Fibroblast of skin of right biceps (primary cell): Measurements from ENCODE around the gene ABHD2.
A peak's percentile ranks its signal among the peaks of the same experiment; 100 is the strongest.
"Not testable (repeated sequence)": the region's sequence is repeated elsewhere in the genome, so short reads cannot be mapped to it uniquely, and the experiment has no call there.

ENCODE experiments used
- DNase-seq: peaks from one replicate; pipeline ENCODE4 v3.0.0-alpha.2; 2013

Gene ABHD2

DNA sequence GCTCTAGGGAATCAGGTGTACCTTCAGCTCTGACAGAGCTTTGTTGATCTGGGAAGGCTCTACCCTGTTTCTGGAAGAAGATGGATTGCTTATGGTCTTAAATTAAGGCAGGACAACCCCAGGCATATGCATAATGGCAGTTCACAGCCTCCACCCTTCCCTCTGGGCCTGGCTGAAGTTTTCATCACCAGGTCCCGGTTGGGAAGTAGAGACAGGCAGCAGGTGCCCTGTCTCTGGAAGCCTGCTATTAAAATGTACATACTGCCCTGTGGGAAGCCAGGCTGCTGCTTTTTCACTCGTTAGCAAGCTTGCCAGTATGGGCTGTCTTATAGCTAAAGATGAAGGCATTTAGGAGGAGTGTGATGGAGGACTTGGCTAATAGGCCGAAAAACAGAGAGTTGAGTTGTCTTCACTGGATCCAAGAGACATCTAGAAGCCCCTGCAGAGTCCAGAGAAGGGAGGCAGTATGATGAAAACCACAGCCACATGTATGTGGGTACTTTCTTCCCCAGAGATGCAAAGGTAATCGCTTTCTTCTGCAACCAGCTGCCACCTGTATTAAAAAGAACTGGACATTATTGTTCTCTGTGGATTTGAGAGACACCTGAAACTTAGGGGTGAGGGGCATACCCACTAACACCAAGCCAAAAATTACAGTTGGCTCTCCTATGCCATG lies 34.4 kb downstream of the ABHD2 start:
- DNase-seq: no peak

DNA sequence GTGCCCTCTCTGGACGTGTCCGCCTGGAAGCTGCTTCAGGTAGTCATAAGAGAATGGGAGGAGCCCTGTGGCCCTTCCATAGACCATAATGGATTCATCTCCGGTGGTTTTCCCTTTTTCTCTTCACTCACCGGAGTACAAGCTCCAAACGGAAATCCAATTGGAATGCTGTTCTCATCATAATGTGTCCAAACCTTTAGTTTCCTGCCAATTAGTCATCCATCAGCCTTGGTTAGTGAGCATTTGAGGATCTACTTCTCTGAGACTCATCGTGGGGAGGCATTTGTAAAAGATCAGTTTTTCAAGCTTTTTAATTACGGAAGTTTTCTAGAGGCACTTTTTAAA lies 34.9 kb downstream of the ABHD2 start:
- DNase-seq: peak; percentile 82

DNA sequence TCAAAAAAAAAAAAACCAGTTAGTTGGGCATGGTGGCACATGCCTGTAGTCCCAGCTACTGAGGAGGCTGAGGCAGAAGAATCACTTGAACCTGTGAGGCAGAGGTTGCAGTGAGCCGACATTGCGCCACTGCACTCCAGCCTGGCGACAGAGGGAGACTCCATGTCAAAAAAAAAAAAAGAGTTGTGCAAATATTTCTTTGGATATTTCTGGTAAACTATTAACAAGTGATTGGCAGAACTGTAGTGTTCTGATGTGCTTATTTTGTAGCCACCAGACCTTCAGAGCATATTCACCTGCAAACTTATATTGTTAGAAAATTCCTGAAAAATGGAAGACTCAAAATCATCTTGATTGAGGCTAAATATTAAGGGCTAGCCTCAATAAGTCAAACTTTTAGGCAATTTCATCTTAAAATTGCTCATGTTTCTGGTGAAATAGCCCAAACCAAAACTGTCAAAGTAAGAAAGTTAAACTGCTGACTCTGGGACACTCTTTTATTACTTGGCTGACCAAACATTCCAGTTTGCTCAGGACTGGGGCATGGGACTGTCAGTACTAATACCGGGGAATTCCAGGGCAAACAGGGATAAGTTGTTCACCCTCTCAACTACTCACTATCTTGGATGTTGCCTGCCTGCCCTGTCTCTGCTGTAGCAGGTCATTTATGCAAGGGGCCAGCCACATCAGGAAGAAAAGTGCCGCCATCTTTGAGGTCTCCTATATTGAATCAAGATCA lies 37.0 kb downstream of the ABHD2 start:
- no peak for DNase-seq

DNA sequence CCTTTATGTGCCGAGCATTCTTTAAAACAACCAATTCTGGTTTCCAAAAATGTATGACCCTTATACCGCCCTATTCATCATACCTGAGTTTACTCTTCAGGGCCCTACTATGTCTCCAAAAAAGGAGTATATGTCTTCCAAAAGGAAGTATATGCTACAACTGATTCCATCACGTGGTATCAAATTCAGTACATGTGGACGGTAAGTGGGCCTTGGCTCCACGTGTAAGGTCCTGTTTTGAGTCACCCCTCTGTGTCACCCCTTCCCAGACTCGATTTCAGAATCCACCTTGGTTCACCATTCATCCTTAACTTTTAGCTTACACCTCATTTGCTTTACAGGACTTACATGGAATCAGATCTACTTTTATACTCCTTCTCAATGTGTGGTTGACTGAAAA lies 37.8 kb downstream of the ABHD2 start:
- DNase-seq: no peak

DNA sequence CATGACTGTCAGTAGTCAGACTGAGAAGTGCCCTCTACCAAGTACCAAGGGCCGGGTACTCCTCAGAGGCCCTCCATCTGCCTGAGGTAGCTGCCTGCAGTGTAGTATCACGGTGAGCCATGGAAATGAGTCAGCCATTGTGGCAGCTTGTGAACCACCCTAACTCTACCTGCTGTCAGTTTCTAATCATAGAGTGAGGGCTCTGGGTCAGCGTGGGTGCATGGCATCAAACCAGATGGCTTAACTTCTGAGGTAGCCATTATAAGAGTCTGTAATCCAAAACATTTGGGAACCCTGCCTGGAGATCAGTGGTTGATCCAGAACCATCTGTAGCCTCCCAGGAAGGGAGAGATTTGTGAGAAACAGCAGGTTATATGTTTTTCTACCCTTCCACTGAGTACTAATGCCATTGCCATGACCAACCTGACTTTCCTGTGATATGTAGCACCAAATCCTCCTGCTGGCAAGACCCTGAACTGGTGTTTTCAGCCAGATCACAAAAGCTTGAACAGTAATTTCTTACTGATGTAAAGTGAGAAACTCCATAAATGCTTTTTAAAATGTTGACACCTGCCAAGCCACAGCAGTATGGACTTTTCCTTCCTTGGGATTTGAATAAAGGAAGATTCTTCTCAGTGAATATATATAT lies 38.9 kb downstream of the ABHD2 start:
- no peak for DNase-seq

DNA sequence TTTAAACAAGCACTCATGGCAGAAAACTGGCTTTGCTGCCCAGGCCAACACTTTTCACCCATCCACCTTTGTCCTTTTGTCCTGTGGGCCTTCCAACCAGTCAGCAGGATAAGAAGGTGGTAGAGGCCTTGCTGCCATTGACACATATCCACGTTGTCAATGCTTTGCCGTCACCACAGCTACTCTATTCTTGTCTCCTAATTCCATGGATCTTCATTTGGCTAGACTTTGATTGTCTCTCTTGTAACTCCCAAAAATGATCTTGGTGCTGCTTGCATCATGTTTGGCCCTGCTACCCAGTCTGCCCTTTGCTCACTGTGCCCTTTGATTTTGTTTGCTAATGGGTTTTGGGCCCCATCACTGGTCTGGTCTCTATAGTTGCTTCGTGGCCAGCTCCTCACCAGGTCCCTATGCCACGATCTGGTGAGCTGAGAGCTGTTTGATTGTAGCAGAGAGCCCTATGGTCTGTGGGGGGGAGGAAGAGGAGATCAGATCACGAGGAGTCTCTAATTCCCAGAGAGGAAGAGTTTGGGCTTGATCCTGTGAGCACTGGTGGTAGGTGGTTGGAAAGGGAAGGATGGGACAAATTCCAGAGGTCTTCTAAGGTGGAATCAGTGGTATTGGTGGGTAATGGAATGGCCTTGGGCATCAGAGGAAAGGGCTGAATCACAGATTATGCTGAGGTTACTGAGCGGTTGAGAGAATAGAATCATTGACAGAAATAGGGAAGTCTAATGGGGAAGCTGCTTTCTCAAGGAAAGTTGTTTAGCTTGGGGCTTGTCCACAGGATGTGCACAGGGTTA lies 40.3 kb downstream of the ABHD2 start:
- no peak for DNase-seq

DNA sequence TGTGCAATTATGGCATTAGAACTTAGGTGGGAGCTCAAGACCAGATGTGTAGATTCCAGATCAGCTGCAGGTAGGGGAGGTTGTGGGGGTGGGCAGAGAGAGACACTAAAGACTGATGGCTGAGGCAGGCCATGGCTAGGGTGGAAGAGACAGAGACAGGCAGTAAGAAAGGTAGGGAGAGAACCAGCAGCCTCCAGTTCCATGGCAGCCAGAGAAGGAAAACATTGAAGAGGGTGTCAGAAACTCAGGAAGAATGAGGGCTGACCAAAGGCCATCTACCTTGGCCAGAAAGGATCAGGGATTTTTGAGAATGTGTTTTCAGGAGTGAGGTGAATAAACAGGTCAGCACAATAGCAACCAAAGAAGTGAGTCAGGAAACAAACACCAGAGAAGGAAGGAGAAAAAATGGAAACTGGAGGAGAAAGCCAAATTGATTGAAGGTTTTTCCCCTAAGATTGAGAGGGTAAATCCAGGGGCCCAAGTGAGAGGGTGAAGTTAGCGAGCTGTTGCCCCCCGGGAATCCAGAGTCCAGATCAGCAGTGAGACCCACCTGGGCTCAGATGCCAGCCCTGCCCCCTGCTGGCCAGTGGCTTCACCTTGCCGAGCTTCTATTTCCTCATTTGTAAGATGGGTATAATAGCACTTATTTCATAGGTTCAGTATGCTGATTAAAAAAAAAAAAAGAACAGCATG lies 41.0 kb downstream of the ABHD2 start:
- peak; percentile 33 for DNase-seq

DNA sequence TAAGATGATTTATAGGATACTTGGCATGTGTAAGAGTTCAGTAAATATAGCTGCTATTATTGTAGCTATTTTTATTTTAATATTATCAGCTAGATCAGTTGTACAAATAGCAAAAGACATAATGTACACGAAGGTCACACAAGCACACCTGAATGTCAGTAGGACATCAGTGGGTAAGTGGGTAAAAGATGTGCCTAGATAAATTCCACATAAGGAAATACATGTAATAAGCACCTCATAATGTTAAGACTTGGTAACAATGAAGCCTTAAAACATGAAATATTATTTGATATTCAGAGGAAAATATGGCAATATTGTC lies 41.5 kb downstream of the ABHD2 start:
- DNase-seq: no peak

DNA sequence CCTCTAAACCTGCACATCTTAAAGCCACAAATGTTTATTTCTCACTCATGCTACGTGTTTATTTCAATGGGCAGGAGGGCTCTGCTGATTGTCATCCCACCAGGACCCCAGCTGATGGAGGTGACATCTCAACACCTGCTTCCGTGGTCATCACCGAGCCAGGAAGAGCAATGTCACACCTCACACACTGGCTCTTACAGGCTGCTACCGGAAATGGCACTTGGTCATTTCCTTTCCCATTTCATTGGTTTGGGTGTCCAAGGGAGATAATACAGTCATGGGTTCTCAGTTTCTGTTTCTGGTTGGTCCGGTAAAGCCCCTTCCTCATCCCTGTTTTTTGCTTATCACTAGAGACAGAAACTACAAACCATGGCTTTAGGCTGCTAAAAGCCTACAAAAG lies 41.9 kb downstream of the ABHD2 start:
- DNase-seq: no peak

DNA sequence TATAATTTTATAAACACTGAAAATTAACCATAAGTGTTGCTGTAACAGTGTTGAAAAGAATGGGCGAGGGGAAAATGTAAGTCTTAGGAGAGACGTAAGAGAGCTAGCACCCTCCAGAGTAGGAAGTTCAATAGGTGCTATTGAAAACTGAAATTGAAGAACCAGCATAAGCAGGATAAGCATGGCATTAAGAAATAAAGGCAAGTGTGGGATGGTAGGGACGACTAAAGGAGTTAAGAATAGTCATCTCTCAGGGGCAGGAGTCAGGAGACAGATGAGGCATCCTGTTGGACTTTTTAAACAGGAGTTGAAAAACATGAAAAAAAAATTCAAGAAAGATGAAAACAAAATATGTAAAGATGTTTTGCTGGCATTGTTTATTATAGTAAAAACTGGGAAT lies 43.5 kb downstream of the ABHD2 start:
- DNase-seq: no peak

DNA sequence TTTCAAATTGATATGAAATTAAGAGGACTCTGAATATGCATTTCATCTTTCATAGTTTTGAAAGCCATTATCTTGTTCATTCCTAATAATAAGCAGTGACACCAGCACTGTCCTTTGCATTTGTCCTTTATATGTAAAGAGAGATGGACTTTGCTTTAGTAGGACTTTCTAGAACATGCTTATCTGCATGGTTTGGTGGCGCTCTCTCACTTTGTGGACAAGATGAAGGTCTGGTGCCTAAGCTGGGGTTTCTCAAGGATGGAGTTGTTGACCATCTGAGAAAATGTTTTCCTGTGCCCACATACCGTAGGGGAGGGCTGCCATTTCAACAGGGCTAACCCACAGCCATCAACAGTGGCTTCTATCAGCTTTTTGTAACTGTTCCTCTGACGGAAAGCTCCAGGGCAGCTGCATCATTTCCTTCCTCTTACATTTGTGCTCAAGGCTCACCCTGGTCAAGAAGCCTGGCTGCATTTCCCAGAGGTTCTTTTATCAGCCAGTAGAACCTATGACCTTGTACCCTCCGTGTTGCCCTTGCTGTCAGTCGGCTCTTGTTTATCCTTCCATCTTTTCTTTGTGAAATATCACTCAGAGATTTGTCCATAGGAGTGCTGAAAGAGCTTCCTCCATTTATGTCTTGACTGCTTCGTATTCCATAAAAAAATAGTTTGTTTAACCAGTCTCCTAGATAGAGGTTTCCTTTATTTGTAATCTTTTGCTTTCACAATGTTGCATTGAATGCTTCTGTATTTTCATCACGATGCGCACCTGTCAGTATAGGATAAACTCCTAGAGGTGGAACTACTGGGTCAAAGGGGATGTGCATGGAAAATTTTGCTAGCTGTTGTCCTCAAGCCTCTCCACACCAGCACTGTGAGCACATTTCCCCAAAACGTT lies 44.6 kb downstream of the ABHD2 start:
- no peak for DNase-seq

DNA sequence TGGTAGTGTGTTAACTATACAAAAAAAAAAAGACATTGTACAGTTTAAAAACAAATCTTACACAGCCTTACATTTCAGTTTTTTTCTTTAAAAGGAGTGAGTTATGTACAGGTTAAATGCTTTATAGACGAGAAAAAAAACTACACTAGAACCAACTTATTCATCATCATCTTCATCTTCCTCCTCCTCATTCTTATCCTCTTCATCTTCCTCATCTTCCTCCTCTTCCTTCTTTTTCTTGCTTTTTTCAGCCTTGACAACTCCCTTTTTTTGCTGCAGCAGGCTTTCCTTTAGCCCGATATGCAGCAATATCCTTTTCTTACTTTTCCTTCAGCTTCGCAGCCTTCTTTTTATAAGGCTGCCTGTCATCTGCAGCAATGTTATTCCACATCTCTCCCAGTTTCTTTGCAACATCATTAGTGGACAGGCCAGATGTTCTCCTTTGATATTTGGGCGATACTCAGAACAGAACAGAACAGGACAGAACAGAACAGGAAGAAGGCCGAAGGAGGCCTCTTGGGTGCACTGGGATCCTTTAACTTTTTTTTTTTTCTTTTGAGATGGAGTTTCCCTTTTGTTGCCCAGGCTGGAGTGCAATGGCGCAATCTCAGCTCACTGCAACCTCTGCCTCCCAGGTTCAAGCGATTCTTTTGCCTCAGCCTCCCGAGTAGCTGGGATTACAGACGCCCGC lies 47.3 kb downstream of the ABHD2 start:
- DNase-seq: not testable (repeated sequence)

DNA sequence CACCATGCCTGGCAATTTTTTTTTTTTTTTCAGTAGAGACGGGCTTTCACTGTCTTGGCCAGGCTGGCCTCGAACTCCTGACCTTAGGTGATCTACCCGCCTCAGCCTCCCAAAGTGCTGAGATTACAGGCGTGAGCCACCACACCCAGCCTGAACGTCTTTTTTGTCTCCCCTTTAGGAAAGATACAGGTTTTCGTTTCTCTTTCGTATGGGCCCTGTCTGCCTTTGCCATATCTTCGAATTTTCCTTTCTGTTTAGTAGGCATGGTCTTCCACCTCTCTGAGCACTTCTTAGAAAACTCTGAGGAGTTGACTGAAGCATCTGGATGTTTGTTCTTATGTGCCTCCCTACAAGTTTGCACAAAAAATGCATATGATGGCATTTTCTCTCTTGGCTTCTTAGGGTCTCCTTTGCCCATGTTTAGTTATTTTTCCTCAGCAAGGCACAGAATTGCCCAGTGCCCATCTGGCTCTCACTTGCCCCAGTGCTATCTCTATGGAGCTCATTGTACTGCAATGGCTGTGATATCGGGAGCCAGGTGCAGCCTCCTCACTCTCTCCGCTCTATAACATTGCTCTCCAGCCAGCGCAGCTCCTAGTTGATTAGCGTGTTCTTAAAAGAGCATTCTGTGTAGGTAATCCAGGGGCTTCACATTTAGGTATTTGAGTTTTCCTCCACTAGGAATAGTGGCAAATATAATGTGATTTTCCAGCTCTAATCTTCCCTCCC lies 48.0 kb downstream of the ABHD2 start:
- no peak for DNase-seq

DNA sequence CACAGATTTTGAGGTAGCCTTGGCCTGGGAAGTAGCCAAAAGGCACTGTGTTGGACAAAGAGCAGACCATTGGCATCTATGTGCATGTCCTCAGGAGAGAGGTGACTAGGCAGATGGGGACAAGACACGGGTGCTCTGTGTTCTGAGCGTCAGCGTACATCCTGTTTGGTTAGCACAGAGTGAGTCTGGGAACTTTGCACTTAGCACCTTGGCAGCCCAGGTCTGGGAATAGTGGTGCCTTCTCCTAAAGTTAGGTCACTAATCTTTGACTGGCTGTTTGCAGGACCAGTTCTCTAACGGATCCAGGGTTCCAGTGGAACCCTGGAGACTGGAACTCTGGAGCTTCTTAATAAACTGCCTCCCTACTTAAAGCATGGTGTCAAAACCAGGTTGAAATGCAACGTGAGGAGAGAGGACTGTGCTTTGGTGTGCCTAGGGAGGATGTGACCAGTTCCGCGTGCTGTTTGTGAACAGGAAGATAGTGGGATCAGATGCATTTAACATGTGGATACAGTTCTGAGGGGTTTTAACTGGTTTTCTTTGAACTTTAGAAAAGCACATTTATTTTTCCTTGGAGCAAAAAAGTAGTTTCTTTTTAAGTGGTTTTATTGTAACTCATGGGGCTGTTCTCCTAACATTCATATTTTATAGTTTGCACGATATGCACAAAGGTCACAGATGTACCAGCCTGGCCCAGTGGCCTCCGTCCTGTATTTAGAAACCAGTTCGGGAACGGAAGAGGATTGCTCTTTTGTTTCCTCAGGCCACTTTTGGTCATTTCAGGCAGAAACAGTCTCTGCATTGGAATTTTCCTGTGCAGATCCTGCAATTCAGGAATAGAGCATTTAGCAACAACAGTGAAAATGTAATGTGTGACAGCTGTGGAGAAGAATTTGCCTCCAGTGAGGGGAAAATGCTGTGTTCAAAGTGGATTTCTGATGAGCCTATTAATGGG lies 48.8 kb downstream of the ABHD2 start:
- DNase-seq: peak; percentile 31

DNA sequence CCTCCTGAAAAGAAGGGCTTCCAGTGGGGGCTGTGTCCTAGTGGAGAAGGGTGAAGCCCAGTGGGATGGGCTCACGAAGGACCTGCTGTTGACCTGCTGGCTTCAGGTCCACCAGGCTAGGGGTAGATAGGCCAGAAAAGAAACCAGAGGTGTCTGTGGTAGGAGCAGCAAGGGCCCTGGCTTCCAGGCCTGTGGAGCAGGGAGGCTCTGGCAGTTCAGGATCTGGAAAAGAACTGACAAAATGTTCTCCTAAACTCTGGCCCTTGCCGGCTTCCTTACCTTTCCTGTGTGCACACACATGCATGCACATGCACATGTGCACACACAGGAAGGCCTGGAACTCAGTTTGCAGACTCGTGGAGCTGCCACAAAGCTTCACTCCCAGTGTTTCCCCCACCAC lies 49.7 kb downstream of the ABHD2 start:
- no peak for DNase-seq

DNA sequence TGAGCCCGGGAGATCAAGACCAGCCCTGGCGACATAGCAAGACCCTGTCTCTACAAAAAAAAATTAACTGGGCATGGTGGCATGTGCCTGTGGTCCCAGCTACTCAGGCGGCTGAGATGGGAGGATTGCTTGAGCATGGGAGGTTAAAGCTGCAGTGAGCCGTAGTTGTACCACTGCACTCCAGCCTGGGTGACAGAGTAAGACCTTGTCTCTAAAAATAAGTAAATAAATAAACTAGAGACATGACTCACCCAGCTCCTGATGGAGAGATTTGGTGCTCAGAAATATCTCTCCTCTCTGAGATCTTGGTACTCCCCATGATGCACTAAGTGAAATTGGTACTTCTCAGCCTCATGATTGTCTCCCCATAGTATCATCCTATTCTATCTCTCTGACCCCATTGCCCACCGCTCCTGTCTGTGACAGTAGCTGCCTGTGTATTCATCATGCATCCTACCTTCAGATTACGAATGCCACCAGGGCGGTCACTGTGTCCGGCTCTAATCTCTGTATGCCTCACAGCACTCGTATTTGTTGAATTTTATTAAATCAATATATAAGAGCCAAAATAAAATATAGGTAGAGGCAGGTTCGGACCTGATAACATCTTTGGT lies 50.9 kb downstream of the ABHD2 start:
- DNase-seq: peak; percentile 36

DNA sequence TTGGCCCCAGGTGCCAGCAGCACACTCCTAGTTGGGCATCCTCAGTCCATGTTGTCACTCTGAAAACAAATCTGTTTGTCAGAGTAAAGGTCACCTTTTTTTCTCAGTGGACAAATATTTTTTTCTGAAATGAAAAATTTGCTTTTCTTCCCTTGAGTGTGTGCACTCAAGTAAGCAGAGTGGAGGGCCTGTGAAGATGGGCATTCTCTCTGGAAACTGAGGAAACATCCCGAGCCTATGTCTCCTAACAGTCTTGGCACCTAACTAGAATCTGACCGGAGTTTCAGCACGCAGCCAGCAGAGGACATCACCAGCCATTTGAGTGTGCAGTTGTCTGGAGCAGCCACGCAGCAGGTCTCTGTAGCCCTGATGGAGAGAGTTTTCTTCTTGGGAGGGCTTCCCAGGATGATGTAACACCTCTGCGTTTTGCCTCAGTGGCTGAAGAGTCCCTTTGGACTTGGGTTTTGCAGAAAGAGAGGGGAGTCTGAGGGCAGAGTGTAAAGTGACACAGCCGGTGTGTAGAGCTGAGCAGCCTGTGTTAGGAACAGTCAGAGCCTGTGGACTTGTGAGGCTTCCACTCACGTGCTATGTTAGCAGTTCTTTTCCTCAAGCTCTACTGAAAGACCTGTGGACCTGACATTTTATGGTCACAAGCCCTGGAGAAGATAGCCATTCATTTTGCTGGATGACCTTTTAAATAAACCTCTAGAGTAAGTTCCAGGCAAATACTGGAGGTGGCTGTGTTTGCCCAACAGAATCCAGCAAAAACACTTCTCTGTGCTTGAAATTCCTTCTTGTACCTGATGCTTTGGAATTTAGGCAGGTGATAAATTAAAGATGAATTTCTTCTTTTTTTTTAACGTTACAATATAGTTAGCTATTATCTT lies 51.6 kb downstream of the ABHD2 start:
- DNase-seq: peak; percentile 47

DNA sequence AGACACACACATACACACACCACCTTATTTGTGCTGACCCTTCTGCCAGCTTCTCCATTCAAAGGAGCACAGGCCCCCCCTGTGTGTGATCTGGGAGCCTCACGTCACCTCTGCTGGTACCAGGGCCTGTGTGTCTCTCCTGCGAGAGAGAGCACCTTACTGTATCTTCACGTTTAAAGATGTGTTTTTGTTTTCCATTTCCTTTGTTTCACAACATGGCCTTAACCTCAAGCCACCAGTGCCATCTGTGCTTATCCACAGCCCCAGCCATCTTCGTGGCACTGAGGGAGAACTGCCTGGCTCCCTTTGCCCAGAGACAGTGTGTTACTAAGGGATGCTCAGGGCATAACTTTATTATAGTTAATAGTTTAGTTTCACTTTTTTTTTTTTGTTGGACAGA lies 52.3 kb downstream of the ABHD2 start:
- DNase-seq: no peak
